SU-DHL-6 (cell line): ENCODE data around the gene CCDC169.

Experiments used
- EZH2phosphoT487 ChIP-seq: fragments of 200-600 bp; sonication (generic), shearing (Covaris generic); conservative IDR thresholded peaks from 2 replicates; pipeline ENCODE4 v1.6.1; 2018; ENCODE audit warnings: mild to moderate bottlenecking, antibody characterized with exemption, low read length, moderate library complexity, mixed read lengths
- TF ChIP-seq, protein P1 (sequence below): fragments of 200-600 bp; sonication (generic); IDR thresholded peaks from one replicate; pipeline ENCODE4 v1.5.1; 2017; ENCODE audit warnings: antibody characterized with exemption, mild to moderate bottlenecking, low read length, moderate library complexity; ENCODE audit not compliant: insufficient read depth, poor library complexity, severe bottlenecking

DNA sequence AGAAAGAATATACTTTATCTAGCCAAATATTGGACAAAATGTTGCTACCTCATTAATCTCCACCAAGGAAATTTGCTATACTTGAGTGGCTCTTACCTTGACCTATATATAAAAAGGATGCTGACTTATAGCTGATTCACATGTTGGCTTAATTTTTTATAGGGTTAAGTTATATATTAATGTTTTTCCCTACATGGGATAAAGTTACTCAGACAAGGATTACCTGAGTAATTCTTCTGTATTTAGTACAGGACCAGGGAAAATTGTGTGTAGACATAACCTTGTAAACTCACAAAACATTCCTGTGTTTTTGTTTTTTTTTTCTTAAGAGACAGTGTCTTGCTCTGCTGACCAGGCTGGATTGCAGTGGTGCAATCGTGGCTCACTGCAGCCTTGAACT, 52.6 kb downstream of the CCDC169 start:
- TF ChIP-seq, protein P1, sequence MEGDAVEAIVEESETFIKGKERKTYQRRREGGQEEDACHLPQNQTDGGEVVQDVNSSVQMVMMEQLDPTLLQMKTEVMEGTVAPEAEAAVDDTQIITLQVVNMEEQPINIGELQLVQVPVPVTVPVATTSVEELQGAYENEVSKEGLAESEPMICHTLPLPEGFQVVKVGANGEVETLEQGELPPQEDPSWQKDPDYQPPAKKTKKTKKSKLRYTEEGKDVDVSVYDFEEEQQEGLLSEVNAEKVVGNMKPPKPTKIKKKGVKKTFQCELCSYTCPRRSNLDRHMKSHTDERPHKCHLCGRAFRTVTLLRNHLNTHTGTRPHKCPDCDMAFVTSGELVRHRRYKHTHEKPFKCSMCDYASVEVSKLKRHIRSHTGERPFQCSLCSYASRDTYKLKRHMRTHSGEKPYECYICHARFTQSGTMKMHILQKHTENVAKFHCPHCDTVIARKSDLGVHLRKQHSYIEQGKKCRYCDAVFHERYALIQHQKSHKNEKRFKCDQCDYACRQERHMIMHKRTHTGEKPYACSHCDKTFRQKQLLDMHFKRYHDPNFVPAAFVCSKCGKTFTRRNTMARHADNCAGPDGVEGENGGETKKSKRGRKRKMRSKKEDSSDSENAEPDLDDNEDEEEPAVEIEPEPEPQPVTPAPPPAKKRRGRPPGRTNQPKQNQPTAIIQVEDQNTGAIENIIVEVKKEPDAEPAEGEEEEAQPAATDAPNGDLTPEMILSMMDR: no peak
- TF ChIP-seq EZH2phosphoT487: no peak
